ENCODE measurements around the gene GPC2.

- TF ChIP-seq POLR2A (IDR thresholded peaks at IDR 0.05) = no peak
- no peak for TF ChIP-seq CTCF (IDR thresholded peaks at IDR 0.05)
Measured at GRCh38 chr7:100177045-100178001, at the start of gene GPC2, which contains the start of gene STAG3.

Data from gastroesophageal sphincter (tissue), 3 donors.